Fibroblast of mammary gland (primary cell): ENCODE results near the gene KCNA10.
A peak's percentile ranks its signal among the peaks of the same experiment; 100 is the strongest.

Experiments
- DNase-seq: peaks from one replicate; pipeline ENCODE4 v3.0.0-alpha.2; 2010; ENCODE audit warnings: low read depth
- H3K4me3 ChIP-seq: 2 replicates; pipeline ENCODE4 v1.5.1; 2011; ENCODE audit warnings: low read depth, mild to moderate bottlenecking, low read length, moderate library complexity; ENCODE audit not compliant: control insufficient read depth
- TF ChIP-seq, protein P1 (sequence below): conservative IDR thresholded peaks from 2 replicates; pipeline ENCODE4 v1.5.1; 2011; ENCODE audit warnings: low read depth, low read length, inconsistent platforms; ENCODE audit not compliant: control insufficient read depth, insufficient read depth

Gene KCNA10

GRCh38 chr1:110477041-110477440 is 41.9 kb downstream of the KCNA10 start:
- TF ChIP-seq, protein P1, sequence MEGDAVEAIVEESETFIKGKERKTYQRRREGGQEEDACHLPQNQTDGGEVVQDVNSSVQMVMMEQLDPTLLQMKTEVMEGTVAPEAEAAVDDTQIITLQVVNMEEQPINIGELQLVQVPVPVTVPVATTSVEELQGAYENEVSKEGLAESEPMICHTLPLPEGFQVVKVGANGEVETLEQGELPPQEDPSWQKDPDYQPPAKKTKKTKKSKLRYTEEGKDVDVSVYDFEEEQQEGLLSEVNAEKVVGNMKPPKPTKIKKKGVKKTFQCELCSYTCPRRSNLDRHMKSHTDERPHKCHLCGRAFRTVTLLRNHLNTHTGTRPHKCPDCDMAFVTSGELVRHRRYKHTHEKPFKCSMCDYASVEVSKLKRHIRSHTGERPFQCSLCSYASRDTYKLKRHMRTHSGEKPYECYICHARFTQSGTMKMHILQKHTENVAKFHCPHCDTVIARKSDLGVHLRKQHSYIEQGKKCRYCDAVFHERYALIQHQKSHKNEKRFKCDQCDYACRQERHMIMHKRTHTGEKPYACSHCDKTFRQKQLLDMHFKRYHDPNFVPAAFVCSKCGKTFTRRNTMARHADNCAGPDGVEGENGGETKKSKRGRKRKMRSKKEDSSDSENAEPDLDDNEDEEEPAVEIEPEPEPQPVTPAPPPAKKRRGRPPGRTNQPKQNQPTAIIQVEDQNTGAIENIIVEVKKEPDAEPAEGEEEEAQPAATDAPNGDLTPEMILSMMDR, result no peak
- peak; percentile 77 for DNase-seq
- H3K4me3 ChIP-seq, result no peak overlapping the region

- no peak for DNase-seq
- no peak overlapping the region for H3K4me3 ChIP-seq
- TF ChIP-seq, protein P1, result no peak
Measured at GRCh38 chr1:110476028-110476765, 42.8 kb downstream of the KCNA10 start.

- DNase-seq, result no peak
- no peak overlapping the region for H3K4me3 ChIP-seq
- TF ChIP-seq, protein P1, result no peak
Measured at GRCh38 chr1:110475362-110476027, 43.5 kb downstream of the KCNA10 start.

DNA sequence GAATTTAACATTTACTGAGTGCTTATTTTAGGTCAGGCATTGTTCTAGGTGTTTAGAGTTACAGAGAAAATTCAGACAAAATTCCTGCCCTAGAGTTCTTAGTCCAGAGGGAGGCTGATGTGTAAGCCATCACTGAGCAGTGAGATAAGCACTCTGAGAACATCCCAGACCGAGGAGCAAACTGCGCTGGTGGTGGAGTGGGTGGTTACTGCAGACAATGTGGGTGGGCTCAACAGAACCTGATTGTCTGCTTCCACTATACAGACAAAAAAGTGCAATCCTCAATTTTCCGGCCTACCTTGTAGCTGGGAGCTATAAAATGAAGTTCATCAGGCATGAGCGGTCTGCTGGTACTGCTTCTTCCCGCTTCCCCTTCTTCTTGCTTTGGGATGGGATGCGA is 44.5 kb downstream of the KCNA10 start:
- TF ChIP-seq, protein P1, result no peak
- no peak for DNase-seq
- H3K4me3 ChIP-seq, result no peak overlapping the region

DNA sequence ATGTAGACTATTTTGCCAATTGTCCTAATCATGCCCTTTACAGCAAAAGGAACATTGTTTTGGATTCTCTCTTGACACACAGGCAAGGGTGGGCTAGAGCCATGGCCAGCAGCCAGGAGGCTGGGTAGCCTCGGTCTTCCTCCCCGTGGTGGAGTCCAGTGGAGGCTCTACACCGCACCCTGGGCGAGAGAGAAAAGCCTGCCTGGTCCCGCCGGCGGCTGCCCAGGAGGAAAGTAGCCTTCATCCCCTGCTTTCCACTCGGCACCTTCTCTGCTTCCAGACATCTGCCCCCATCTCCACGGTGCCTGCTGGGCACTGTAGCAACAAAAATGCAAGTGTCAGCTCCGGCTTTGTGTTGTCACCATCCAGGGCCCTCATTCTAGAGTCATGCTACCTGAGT is 46.4 kb downstream of the KCNA10 start:
- TF ChIP-seq, protein P1, result no peak
- no peak for DNase-seq
- no peak overlapping the region for H3K4me3 ChIP-seq

- no peak for DNase-seq
- TF ChIP-seq, protein P1, result peak; percentile 3
- no peak overlapping the region for H3K4me3 ChIP-seq
Measured at GRCh38 chr1:110471131-110471530, 47.8 kb downstream of the KCNA10 start.
